ENCODE measurements around the gene THUMPD2. TPM values are rescaled to one million over a fixed set of nuclear protein-coding genes. Genes with fewer than 3 reads are reported as not detected.
"Not testable (repeated sequence)": the region's sequence is repeated elsewhere in the genome, so short reads cannot be mapped to it uniquely, and the experiment has no call there.

Gene THUMPD2
- total and polyA plus RNA-seq, 7 experiments from 2014 or later: 5.1 to 13.4 (median 7.9) TPM

- Histone ChIP-seq H3K4me1 (ENCODE audit: control insufficient read depth in 2 of 2, insufficient read depth in 2 of 2, low read length in 2 of 2) (no peaks in the 10 kb centered on the region), H3K9me3 (ENCODE audit: control insufficient read depth in 2 of 3, low read length in 3 of 3) (no peaks in the 10 kb centered on the region), H3K27me3 (ENCODE audit: control insufficient read depth in 2 of 2, insufficient read depth in 2 of 2, low read length in 2 of 2) (no peaks in the 10 kb centered on the region), H3K4me3 (ENCODE audit: low read length) (no peak overlapping the region), H3K27ac (ENCODE audit: low read depth, low read length) (no peak overlapping the region), H3K36me3 (ENCODE audit: control insufficient read depth in 2 of 3, insufficient read depth in 3 of 3, low read length in 3 of 3) (peaks cover 0 to 12% (median 4%) of the 10 kb centered on the region in 3 experiments)
- Mint-ChIP-seq H3K27ac (no peak overlapping the region), H3K9me3 (peaks cover 0 to 4% (median 0%) of the 10 kb centered on the region in 11 donors), H3K4me1 (peaks cover 0 to 11% (median 4%) of the 10 kb centered on the region in 7 donors), H3K36me3 (peaks cover 17 to 52% (median 36%) of the 10 kb centered on the region in 5 donors), H3K27me3 (no peaks in the 10 kb centered on the region), H3K4me3 (no peak overlapping the region)
- ATAC-seq (no peak), DNase-seq (no peak)
- POLR2A ChIA-PET: no interaction called here
- CTCF ChIA-PET: no interaction called here
- intact Hi-C loops (cut with micrococcal nuclease): no loop called here
Observed at GRCh38 chr2:39732482-39732881, 46.6 kb downstream of the THUMPD2 start.

- H3K4me1 ChIP-seq (ENCODE audit: control insufficient read depth in 2 of 2, insufficient read depth in 2 of 2, low read length in 2 of 2): no peaks in the 10 kb centered on the region
- no peaks in the 10 kb centered on the region for H3K9me3 ChIP-seq (ENCODE audit: control insufficient read depth in 2 of 3, low read length in 3 of 3)
- Mint-ChIP-seq H3K4me3 (no peak overlapping the region), H3K4me1 (peaks cover 0 to 8% (median 0%) of the 10 kb centered on the region in 7 donors), H3K27me3 (no peaks in the 10 kb centered on the region), H3K27ac (no peak overlapping the region), H3K36me3 (peaks cover 14 to 46% (median 29%) of the 10 kb centered on the region in 5 donors), H3K9me3 (peaks cover 0 to 4% (median 0%) of the 10 kb centered on the region in 11 donors)
- no peak overlapping the region for H3K27ac ChIP-seq (ENCODE audit: low read depth, low read length)
- H3K27me3 ChIP-seq (ENCODE audit: control insufficient read depth in 2 of 2, insufficient read depth in 2 of 2, low read length in 2 of 2): no peaks in the 10 kb centered on the region
- POLR2A ChIA-PET: no interaction called here
- ATAC-seq (no peak), DNase-seq (no peak)
- H3K4me3 ChIP-seq (ENCODE audit: low read length): no peak overlapping the region
- H3K36me3 ChIP-seq (ENCODE audit: control insufficient read depth in 2 of 3, insufficient read depth in 3 of 3, low read length in 3 of 3): peaks cover 0 to 4% (median 3%) of the 10 kb centered on the region in 3 experiments
- CTCF ChIA-PET: no interaction called here
- intact Hi-C loops (cut with micrococcal nuclease): no loop called here
Observed at GRCh38 chr2:39731546-39731945, 47.5 kb downstream of the THUMPD2 start.

DNA sequence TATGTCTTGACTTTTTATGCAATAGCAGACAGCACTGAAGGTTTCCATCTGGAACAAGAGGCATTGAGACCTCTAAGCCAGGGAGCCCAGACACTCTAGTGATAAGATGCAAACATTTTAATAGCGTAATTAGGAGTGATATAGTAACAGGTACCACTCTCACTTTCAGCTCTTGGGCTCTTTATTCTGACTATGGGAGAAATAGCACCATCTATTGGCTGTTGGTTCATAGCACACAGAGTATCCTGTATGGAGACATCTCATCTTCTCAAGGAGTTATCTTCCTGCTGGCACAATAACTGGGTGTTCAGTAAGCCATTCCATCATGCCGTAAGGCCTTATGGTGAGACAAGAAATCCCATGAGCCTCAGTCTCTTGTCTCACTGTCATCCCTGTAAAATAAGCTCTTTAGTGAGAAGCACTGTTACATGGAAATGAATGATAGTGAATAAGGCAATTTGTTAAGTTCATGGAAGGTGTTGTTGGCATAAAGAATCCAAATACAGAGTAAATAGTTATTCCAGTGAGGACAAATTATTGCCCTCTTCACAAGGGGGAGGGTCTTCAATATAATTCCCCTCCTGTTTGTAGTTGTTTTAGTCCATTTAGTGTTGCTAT, 48.3 kb downstream of the THUMPD2 start:
- ATAC-seq (peak; percentile 60), DNase-seq (peak in 1 of 9 donors; percentile 7)
- Histone ChIP-seq H3K27ac (ENCODE audit: low read depth, low read length) (no peak overlapping the region), H3K4me3 (ENCODE audit: low read length) (no peak overlapping the region), H3K36me3 (ENCODE audit: control insufficient read depth in 2 of 3, insufficient read depth in 3 of 3, low read length in 3 of 3) (no peaks in the 10 kb centered on the region), H3K4me1 (ENCODE audit: control insufficient read depth in 2 of 2, insufficient read depth in 2 of 2, low read length in 2 of 2) (no peaks in the 10 kb centered on the region), H3K9me3 (ENCODE audit: control insufficient read depth in 2 of 3, low read length in 3 of 3) (no peaks in the 10 kb centered on the region), H3K27me3 (ENCODE audit: control insufficient read depth in 2 of 2, insufficient read depth in 2 of 2, low read length in 2 of 2) (no peaks in the 10 kb centered on the region)
- POLR2A ChIA-PET: no interaction called here
- Mint-ChIP-seq H3K9me3 (peaks cover 0 to 4% (median 0%) of the 10 kb centered on the region in 11 donors), H3K4me1 (peaks cover 0 to 10% (median 0%) of the 10 kb centered on the region in 7 donors), H3K36me3 (peaks cover 12 to 39% (median 22%) of the 10 kb centered on the region in 5 donors), H3K27me3 (no peaks in the 10 kb centered on the region), H3K27ac (no peak overlapping the region), H3K4me3 (no peak overlapping the region)
- CTCF ChIA-PET: no interaction called here
- intact Hi-C loops (cut with micrococcal nuclease): loop anchor here in 1 of 2 donors (1.0 kb wide), 1 partner anchor 351 kb away; no protein-coding TSS in a partner anchor

DNA sequence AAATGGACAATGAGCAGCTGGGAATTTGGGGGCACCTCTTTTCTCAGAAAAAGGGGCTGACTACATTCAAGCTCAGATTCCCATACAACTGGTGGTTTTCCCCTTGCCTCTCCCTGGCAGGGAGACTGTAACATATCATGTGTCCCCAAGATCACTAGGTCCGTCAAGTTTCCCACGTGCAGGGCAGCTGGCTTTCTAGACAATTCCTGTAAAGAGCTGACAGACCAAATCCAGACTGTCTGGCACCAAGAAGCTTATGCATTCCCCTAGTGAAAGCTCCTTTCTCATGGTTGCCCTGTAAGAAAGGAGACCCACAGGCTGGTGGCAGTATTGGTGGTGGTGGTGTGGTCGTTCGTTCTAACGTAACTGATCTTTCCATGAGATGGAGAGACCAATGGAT, 48.8 kb downstream of the THUMPD2 start:
- peaks cover 8 to 33% (median 17%) of the 10 kb centered on the region in 5 donors for H3K36me3 Mint-ChIP-seq
- DNase-seq (no peak), ATAC-seq (no peak)
- no peak overlapping the region for H3K4me3 Mint-ChIP-seq
- ChIA-PET POLR2A (no interaction called here), CTCF (no interaction called here)
- Histone ChIP-seq H3K4me1 (ENCODE audit: control insufficient read depth in 2 of 2, insufficient read depth in 2 of 2, low read length in 2 of 2) (no peaks in the 10 kb centered on the region), H3K36me3 (ENCODE audit: control insufficient read depth in 2 of 3, insufficient read depth in 3 of 3, low read length in 3 of 3) (no peaks in the 10 kb centered on the region), H3K9me3 (ENCODE audit: control insufficient read depth in 2 of 3, low read length in 3 of 3) (no peaks in the 10 kb centered on the region), H3K27ac (ENCODE audit: low read depth, low read length) (no peak overlapping the region), H3K4me3 (ENCODE audit: low read length) (no peak overlapping the region), H3K27me3 (ENCODE audit: control insufficient read depth in 2 of 2, insufficient read depth in 2 of 2, low read length in 2 of 2) (no peaks in the 10 kb centered on the region)
- H3K27ac Mint-ChIP-seq: no peak overlapping the region
- peaks cover 0 to 4% (median 0%) of the 10 kb centered on the region in 11 donors for H3K9me3 Mint-ChIP-seq
- H3K4me1 Mint-ChIP-seq: peaks cover 0 to 10% (median 0%) of the 10 kb centered on the region in 7 donors
- intact Hi-C loops (cut with micrococcal nuclease): loop anchor here in 1 of 2 donors (1.0 kb wide), 1 partner anchor 351 kb away; no protein-coding TSS in a partner anchor
- no peaks in the 10 kb centered on the region for H3K27me3 Mint-ChIP-seq

DNA sequence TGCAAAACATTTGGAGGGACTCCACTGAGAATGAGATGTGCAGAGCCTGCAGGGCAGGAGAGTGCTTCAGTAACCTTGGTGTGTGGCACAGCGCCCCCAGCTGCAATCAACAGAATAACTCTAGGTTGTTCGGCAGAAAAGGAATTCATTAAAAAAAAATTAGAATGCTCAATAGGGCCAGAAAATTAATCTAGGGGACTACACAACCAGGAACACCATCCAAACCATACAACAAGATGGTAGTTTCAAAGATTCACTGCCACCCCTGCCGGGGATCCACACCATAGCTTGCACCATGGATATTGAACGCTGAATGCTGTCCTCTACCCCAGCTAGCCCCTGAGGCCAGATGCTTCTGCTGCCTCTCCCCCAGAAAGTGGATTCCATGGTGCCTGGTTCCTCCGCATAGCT, 50.1 kb downstream of the THUMPD2 start:
- H3K27ac Mint-ChIP-seq: no peak overlapping the region
- peaks cover 0 to 10% (median 0%) of the 10 kb centered on the region in 7 donors for H3K4me1 Mint-ChIP-seq
- ChIA-PET POLR2A (no interaction called here), CTCF (no interaction called here)
- H3K27me3 ChIP-seq (ENCODE audit: control insufficient read depth in 2 of 2, insufficient read depth in 2 of 2, low read length in 2 of 2): no peaks in the 10 kb centered on the region
- H3K9me3 ChIP-seq (ENCODE audit: control insufficient read depth in 2 of 3, low read length in 3 of 3): no peaks in the 10 kb centered on the region
- H3K9me3 Mint-ChIP-seq: peaks cover 0 to 4% (median 0%) of the 10 kb centered on the region in 11 donors
- no peak overlapping the region for H3K4me3 ChIP-seq (ENCODE audit: low read length)
- peak; percentile 60 for ATAC-seq
- intact Hi-C loops (cut with micrococcal nuclease): loop anchor here in 1 of 2 donors (5.0 kb wide), 1 partner anchor 217 kb away; no protein-coding TSS in a partner anchor
- H3K36me3 ChIP-seq (ENCODE audit: control insufficient read depth in 2 of 3, insufficient read depth in 3 of 3, low read length in 3 of 3): no peaks in the 10 kb centered on the region
- no peaks in the 10 kb centered on the region for H3K27me3 Mint-ChIP-seq
- H3K4me3 Mint-ChIP-seq: no peak overlapping the region
- H3K36me3 Mint-ChIP-seq: peaks cover 5 to 20% (median 11%) of the 10 kb centered on the region in 5 donors
- DNase-seq: no peak
- H3K4me1 ChIP-seq (ENCODE audit: control insufficient read depth in 2 of 2, insufficient read depth in 2 of 2, low read length in 2 of 2): no peaks in the 10 kb centered on the region
- no peak overlapping the region for H3K27ac ChIP-seq (ENCODE audit: low read depth, low read length)

GRCh38 chr2:39728085-39728484, 51.0 kb downstream of the THUMPD2 start:
- H3K27me3 ChIP-seq (ENCODE audit: control insufficient read depth in 2 of 2, insufficient read depth in 2 of 2, low read length in 2 of 2); H3K36me3 ChIP-seq (ENCODE audit: control insufficient read depth in 2 of 3, insufficient read depth in 3 of 3, low read length in 3 of 3); H3K9me3 Mint-ChIP-seq; H3K4me1 ChIP-seq (ENCODE audit: control insufficient read depth in 2 of 2, insufficient read depth in 2 of 2, low read length in 2 of 2); DNase-seq; H3K27ac ChIP-seq (ENCODE audit: low read depth, low read length); H3K4me3 Mint-ChIP-seq; CTCF ChIA-PET; H3K27me3 Mint-ChIP-seq; H3K27ac Mint-ChIP-seq; ATAC-seq; POLR2A ChIA-PET; H3K4me3 ChIP-seq (ENCODE audit: low read length); H3K9me3 ChIP-seq (ENCODE audit: control insufficient read depth in 2 of 3, low read length in 3 of 3): not testable (repeated sequence)
- Mint-ChIP-seq H3K36me3 (peaks cover 0 to 13% (median 6%) of the 10 kb centered on the region in 5 donors), H3K4me1 (peaks cover 0 to 10% (median 0%) of the 10 kb centered on the region in 7 donors)
- intact Hi-C loops (cut with micrococcal nuclease): loop anchor here in 1 of 2 donors (5.0 kb wide), 1 partner anchor 216 kb away; no protein-coding TSS in a partner anchor

DNA sequence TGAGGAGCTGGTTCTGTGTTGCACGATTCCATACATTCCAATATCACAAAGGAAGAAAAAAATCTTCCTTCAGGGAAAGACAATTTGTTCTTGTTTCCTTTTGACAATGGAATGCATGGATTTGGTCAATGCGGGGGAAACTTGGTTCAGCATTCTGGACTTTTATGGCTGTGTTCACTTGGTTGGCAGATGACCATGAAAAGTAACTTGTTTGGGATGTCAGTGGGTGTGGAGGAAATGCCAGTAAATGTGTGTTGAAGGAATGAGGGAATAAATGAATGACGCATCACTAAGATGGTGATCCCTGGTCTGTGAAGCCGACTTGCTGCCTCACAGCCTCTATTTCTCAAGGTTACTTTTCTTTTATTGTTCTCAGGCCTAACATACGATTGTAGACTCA, 53.7 kb downstream of the THUMPD2 start:
- H3K27ac ChIP-seq (ENCODE audit: low read depth, low read length): no peak overlapping the region
- no peak overlapping the region for H3K4me3 Mint-ChIP-seq
- H3K4me3 ChIP-seq (ENCODE audit: low read length): no peak overlapping the region
- H3K36me3 ChIP-seq (ENCODE audit: control insufficient read depth in 2 of 3, insufficient read depth in 3 of 3, low read length in 3 of 3): no peaks in the 10 kb centered on the region
- no peaks in the 10 kb centered on the region for H3K27me3 ChIP-seq (ENCODE audit: control insufficient read depth in 2 of 2, insufficient read depth in 2 of 2, low read length in 2 of 2)
- DNase-seq (no peak), ATAC-seq (no peak)
- H3K9me3 Mint-ChIP-seq: peaks cover 0 to 2% (median 0%) of the 10 kb centered on the region in 11 donors
- POLR2A ChIA-PET: no interaction called here
- no peaks in the 10 kb centered on the region for H3K9me3 ChIP-seq (ENCODE audit: control insufficient read depth in 2 of 3, low read length in 3 of 3)
- H3K27ac Mint-ChIP-seq: no peak overlapping the region
- peaks cover 0 to 10% (median 0%) of the 10 kb centered on the region in 7 donors for H3K4me1 Mint-ChIP-seq
- H3K4me1 ChIP-seq (ENCODE audit: control insufficient read depth in 2 of 2, insufficient read depth in 2 of 2, low read length in 2 of 2): no peaks in the 10 kb centered on the region
- peaks cover 0 to 3% (median 0%) of the 10 kb centered on the region in 5 donors for H3K36me3 Mint-ChIP-seq
- CTCF ChIA-PET: no interaction called here
- H3K27me3 Mint-ChIP-seq: peaks cover 4 to 11% (median 11%) of the 10 kb centered on the region in 5 donors
- intact Hi-C loops (cut with micrococcal nuclease): loop anchor here in 1 of 2 donors (5.0 kb wide), 1 partner anchor 213 kb away; no protein-coding TSS in a partner anchor
